PFSK-1 (cell line): ENCODE measurements around the gene IGHMBP2.

Source experiments
- FOXP2 ChIP-seq: optimal IDR thresholded peaks from 2 replicates; pipeline ENCODE3; 2011; ENCODE audit warnings: borderline replicate concordance, control low read depth, inconsistent platforms; ENCODE audit not compliant: insufficient read depth; ENCODE audit errors: extremely low read length, extremely low read depth
- POLR2AphosphoS5 ChIP-seq: IDR thresholded peaks from 2 replicates; pipeline ENCODE4 v1.6.1; 2012; ENCODE audit warnings: low read depth, mild to moderate bottlenecking, control low read depth, low read length, moderate library complexity
- SIN3A ChIP-seq: IDR thresholded peaks from 2 replicates; pipeline ENCODE4 v1.6.1; 2012; ENCODE audit warnings: mild to moderate bottlenecking, low read length, moderate library complexity, borderline replicate concordance; ENCODE audit not compliant: insufficient read depth
- TAF1 ChIP-seq: IDR thresholded peaks from 2 replicates; pipeline ENCODE4 v1.6.1; 2012; ENCODE audit warnings: low read length, control low read depth, borderline replicate concordance; ENCODE audit not compliant: insufficient read depth
- TF ChIP-seq, protein P1 (sequence below), 2 experiments: IDR thresholded peaks; 2 replicates each; pipeline versions ENCODE4 v1.6.1 to v1.8.0; 2011 to 2012; ENCODE audit warnings: low read depth in 2 of 2, low read length in 2 of 2, control low read depth in 1 of 2, inconsistent platforms in 1 of 2, mild to moderate bottlenecking in 1 of 2, moderate library complexity in 1 of 2; ENCODE audit not compliant: insufficient read depth in 1 of 2

The IGHMBP2 gene

DNA sequence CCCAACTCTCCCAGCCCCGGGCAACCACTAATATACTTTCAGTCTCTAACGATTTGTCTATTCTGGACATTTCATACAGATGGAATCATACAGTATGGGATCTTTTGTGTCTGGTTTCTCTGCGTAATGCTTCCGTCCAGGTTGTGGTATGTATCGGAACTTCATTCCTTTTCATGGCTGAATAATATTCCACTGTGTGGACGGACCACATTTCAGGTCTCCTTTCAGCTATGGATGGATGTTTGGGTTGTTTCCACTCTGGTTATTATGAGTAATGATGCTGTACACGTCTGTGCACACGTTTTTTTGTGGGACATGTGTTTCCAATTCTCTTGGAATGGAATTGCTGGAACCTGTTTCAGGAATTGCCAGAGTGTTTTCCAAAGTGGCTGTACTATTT, 44.6 kb upstream of the IGHMBP2 start:
- TF ChIP-seq, protein P1, sequence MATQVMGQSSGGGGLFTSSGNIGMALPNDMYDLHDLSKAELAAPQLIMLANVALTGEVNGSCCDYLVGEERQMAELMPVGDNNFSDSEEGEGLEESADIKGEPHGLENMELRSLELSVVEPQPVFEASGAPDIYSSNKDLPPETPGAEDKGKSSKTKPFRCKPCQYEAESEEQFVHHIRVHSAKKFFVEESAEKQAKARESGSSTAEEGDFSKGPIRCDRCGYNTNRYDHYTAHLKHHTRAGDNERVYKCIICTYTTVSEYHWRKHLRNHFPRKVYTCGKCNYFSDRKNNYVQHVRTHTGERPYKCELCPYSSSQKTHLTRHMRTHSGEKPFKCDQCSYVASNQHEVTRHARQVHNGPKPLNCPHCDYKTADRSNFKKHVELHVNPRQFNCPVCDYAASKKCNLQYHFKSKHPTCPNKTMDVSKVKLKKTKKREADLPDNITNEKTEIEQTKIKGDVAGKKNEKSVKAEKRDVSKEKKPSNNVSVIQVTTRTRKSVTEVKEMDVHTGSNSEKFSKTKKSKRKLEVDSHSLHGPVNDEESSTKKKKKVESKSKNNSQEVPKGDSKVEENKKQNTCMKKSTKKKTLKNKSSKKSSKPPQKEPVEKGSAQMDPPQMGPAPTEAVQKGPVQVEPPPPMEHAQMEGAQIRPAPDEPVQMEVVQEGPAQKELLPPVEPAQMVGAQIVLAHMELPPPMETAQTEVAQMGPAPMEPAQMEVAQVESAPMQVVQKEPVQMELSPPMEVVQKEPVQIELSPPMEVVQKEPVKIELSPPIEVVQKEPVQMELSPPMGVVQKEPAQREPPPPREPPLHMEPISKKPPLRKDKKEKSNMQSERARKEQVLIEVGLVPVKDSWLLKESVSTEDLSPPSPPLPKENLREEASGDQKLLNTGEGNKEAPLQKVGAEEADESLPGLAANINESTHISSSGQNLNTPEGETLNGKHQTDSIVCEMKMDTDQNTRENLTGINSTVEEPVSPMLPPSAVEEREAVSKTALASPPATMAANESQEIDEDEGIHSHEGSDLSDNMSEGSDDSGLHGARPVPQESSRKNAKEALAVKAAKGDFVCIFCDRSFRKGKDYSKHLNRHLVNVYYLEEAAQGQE (IDR thresholded peaks at IDR 0.05; ENCODE audit: insufficient read depth in 1 of 2, low read depth in 2 of 2, low read length in 2 of 2), result no peak
- TF ChIP-seq TAF1, result no peak
- TF ChIP-seq SIN3A, result no peak
- TF ChIP-seq POLR2AphosphoS5, result no peak
- TF ChIP-seq FOXP2, result no peak

DNA sequence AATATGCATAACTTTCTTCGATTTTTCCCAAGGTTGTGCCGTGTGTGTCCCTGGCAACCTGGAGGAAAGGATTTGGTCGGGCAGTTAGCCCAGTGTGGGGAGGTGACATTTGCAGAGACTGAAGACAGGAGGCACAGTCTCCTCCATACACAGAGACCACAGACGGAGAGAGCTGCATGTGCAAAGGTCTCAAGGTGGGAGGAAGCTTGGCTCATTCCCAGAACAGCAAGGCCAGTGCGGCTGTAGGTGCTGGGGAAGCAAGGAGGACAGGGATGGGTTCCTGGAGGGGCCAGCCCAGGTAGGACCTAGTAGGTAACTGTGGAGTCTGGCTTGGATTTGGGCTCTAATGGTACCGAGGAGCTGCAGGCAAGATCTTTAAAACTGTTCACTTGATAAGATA, 41.3 kb upstream of the IGHMBP2 start:
- TF ChIP-seq, protein P1 (IDR thresholded peaks at IDR 0.05; ENCODE audit: insufficient read depth in 1 of 2, low read depth in 2 of 2, low read length in 2 of 2), result no peak
- TF ChIP-seq SIN3A (no peak), TAF1 (no peak), POLR2AphosphoS5 (no peak), FOXP2 (no peak)

DNA sequence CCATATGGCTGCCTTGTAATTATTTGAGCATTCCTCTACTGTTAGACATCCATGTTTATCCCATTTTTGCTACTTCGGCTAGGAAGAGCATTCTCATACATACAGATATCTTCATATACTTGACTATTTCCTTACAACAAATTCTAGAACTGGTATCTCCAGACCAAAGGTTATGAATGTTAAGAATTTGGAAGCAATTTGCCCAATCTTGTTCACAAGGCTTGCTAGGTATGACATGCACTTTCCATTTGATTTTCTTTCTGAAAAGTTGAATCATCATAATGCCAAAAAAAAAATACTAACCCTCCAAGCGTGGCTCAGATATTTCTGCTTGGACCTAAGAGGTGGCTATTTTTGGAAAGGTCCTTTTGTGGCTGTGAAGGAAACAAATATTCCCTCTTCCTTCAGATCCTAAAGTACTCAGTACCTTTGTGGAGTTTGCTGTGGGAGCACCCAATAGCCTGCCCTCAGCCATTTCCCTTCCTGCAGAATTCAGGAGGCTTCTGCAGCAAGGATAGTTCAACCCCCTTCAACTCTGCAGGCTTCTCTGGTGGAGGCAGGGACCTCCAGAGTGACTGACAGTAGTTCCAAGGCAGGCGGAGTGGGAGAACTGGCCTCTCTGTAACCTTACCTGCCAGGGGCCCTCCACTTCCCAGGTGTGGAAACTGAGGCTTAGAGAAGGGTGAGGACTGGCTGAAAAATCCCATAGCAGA, 40.0 kb upstream of the IGHMBP2 start:
- no peak for TF ChIP-seq TAF1
- no peak for TF ChIP-seq POLR2AphosphoS5
- no peak for TF ChIP-seq FOXP2
- TF ChIP-seq, protein P1 (IDR thresholded peaks at IDR 0.05; ENCODE audit: insufficient read depth in 1 of 2, low read depth in 2 of 2, low read length in 2 of 2), result no peak

DNA sequence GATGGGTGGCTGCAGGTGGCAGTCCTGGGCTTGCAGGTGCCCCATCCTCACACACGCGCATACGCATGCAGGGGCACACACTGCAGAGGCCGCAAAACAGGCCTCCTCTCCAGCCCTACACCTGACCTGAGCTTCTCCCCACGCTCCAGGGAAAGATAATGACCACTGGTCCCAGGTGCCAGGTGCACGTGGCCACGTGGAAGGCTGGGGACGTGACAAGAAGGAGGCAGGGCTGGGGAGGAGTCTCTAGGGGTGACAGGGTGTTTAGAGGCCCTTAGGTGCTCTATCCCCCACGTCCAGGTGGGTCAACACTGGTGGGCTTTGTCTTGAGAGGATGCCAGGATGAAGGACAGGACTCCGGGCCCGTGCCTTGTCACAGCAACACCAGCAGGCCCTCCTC, 38.5 kb upstream of the IGHMBP2 start:
- no peak for TF ChIP-seq POLR2AphosphoS5
- no peak for TF ChIP-seq FOXP2
- TF ChIP-seq TAF1, result no peak
- TF ChIP-seq, protein P1 (IDR thresholded peaks at IDR 0.05; ENCODE audit: insufficient read depth in 1 of 2, low read depth in 2 of 2, low read length in 2 of 2), result no peak
- no peak for TF ChIP-seq SIN3A

DNA sequence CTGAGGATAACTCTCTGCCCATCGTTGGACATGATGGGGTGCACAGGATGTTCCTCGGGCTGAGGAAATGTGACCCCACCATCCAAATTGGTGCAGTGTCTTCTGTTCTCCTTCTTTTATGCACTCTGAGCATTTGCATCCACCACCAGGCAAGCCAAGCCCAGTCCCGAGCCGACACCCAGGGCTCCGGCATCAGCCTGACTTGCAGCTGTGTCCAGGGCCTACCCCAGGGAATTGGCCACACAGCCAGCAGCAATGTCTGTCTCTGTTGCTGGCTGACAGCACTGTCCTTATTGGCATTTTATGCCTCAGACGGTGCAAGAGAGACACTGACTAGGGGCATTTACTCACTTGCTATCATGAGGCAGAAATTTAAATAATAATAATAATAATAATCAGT, 36.6 kb upstream of the IGHMBP2 start:
- TF ChIP-seq TAF1 (no peak), FOXP2 (no peak), SIN3A (no peak), POLR2AphosphoS5 (no peak)
- TF ChIP-seq, protein P1 (IDR thresholded peaks at IDR 0.05; ENCODE audit: insufficient read depth in 1 of 2, low read depth in 2 of 2, low read length in 2 of 2), result no peak
